Vagina (tissue), 2 donors: Measurements from ENCODE around the gene HAPSTR1. TPM values are rescaled to one million over a fixed set of nuclear protein-coding genes. Genes with fewer than 3 reads are reported as not detected.
"Not testable (repeated sequence)": the region's sequence is repeated elsewhere in the genome, so short reads cannot be mapped to it uniquely, and the experiment has no call there.

Experiments
- DNase-seq, 2 donors: peaks; one replicate each; pipeline ENCODE4 v3.0.0-alpha.2; 2017; ENCODE audit errors: extremely low spot score in 2 of 2
- H3K27ac ChIP-seq: fragments of 200-600 bp; sonication (generic); one replicate; pipeline ENCODE4 v1.5.1; 2019
- H3K27me3 ChIP-seq: fragments of 200-600 bp; sonication (generic); one replicate; pipeline ENCODE4 v1.5.1; 2019
- H3K36me3 ChIP-seq, 2 donors: fragments of 200-600 bp; sonication (generic); one replicate each; pipeline ENCODE4 v1.5.1; 2017 to 2019
- H3K4me1 ChIP-seq: fragments of 200-600 bp; sonication (generic); one replicate; pipeline ENCODE4 v1.5.1; 2019
- H3K4me3 ChIP-seq, 2 donors: fragments of 200-600 bp; sonication (generic); 1 replicate in 1 of 2; 2 replicates in 1 of 2; pipeline ENCODE4 v1.5.1; 2016 to 2019
- H3K9me3 ChIP-seq: fragments of 200-600 bp; sonication (generic); one replicate; pipeline ENCODE4 v1.5.1; 2019
- POLR2A ChIP-seq, 2 donors: fragments of 450-650 bp; IDR thresholded peaks; one replicate each; pipeline ENCODE4 v1.6.1; 2017; ENCODE audit warnings: antibody characterized with exemption in 2 of 2, mild to moderate bottlenecking in 2 of 2, moderate library complexity in 2 of 2
- POLR2AphosphoS5 ChIP-seq, 2 donors: sonication (generic); formaldehyde crosslinking; IDR thresholded peaks; one replicate each; pipeline ENCODE4 v1.9.0; 2017; ENCODE audit warnings: antibody characterized with exemption in 2 of 2, mild to moderate bottlenecking in 2 of 2, low read depth in 1 of 2; ENCODE audit not compliant: insufficient read depth in 1 of 2
- intact Hi-C: fragments of 100-400 bp; cut with DNase I; formaldehyde crosslinking; loops from one replicate; pipeline ENCODE4 v1.15.1; 2023
- total RNA-seq: library from RNA; depleted of rRNA; stranded (reverse); fragments of >200 nt; gene quantifications from one replicate; pipeline ENCODE4 v1.2.3, GENCODE V29; 2016
- TF ChIP-seq, protein P1 (sequence below), 3 experiments: fragments of 450-650 bp in 2 of 3; fragments of 200-600 bp in 1 of 3; sonication (generic) in 1 of 3; IDR thresholded peaks; one replicate each; pipeline ENCODE4 v1.5.1; 2017 to 2019; ENCODE audit warnings: antibody characterized with exemption in 3 of 3, mild to moderate bottlenecking in 2 of 3, moderate library complexity in 2 of 3

HAPSTR1 gene
- total RNA-seq, 1 donor from 2014 or later = 33.6 TPM

DNA sequence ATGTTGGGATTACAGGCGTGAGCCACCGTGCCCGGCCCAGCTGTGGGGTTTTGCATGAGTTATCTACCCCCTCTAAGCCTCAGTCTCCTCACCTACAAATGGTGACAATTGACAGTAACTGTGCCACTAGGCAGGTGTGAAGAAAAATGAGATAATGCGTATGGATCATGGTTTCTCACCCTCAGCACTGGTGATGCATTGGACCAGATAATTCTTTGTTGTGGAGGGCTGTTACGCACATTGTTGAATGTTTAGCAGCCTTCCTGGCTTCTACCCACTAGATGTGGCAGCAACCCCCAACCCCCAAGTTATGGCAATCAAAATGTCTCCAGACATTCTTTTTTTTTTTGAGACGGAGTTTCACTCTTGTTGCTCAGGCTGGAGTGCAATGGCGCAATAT is 9.0 kb upstream of the HAPSTR1 start:
- Histone ChIP-seq H3K9me3 (no peaks in the 10 kb centered on the region), H3K4me3 (no peak overlapping the region), H3K4me1 (no peaks in the 10 kb centered on the region), H3K27me3 (no peaks in the 10 kb centered on the region), H3K36me3 (no peaks in the 10 kb centered on the region), H3K27ac (no peak overlapping the region)
- intact Hi-C loops = no loop called here
- no peak for DNase-seq
- TF ChIP-seq, protein P1, sequence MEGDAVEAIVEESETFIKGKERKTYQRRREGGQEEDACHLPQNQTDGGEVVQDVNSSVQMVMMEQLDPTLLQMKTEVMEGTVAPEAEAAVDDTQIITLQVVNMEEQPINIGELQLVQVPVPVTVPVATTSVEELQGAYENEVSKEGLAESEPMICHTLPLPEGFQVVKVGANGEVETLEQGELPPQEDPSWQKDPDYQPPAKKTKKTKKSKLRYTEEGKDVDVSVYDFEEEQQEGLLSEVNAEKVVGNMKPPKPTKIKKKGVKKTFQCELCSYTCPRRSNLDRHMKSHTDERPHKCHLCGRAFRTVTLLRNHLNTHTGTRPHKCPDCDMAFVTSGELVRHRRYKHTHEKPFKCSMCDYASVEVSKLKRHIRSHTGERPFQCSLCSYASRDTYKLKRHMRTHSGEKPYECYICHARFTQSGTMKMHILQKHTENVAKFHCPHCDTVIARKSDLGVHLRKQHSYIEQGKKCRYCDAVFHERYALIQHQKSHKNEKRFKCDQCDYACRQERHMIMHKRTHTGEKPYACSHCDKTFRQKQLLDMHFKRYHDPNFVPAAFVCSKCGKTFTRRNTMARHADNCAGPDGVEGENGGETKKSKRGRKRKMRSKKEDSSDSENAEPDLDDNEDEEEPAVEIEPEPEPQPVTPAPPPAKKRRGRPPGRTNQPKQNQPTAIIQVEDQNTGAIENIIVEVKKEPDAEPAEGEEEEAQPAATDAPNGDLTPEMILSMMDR (IDR thresholded peaks at IDR 0.05) = no peak
- TF ChIP-seq POLR2AphosphoS5 (IDR thresholded peaks at IDR 0.05; ENCODE audit: insufficient read depth in 1 of 2, low read depth in 1 of 2) = no peak

DNA sequence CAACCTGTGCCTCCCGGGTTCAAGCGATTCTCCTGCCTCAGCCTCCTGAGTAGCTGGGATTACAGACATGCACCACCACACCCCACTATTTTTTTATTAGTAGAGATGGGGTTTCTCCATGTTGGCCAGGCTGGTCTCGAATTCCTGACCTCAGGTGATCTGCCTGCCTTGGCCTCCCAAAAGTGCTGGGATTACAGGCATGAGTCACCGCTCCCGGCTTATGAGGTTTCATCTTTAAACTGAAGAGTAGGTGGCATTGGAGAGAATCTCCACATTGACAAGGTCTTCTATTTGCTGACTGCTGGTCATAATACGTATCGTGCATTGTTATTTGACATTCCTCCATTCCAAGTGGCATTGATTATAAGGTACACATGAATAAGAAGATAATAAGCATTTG is 3.7 kb upstream of the HAPSTR1 start:
- H3K4me3 ChIP-seq, H3K36me3 ChIP-seq, intact Hi-C loops, H3K9me3 ChIP-seq, H3K27ac ChIP-seq, H3K27me3 ChIP-seq, DNase-seq: not testable (repeated sequence)
- H3K4me1 ChIP-seq = peaks cover 11% of the 10 kb centered on the region

- H3K27me3 ChIP-seq = no peaks in the 10 kb centered on the region
- TF ChIP-seq, protein P1 (IDR thresholded peaks at IDR 0.05) = no peak
- TF ChIP-seq POLR2AphosphoS5 (IDR thresholded peaks at IDR 0.05; ENCODE audit: insufficient read depth in 1 of 2, low read depth in 1 of 2) (no peak), POLR2A (IDR thresholded peaks at IDR 0.05) (no peak)
- intact Hi-C loops = no loop called here
- H3K4me1 ChIP-seq = peaks cover 21% of the 10 kb centered on the region
- H3K4me3 ChIP-seq = no peak overlapping the region
- H3K9me3 ChIP-seq = no peaks in the 10 kb centered on the region
- H3K27ac ChIP-seq = no peak overlapping the region
- H3K36me3 ChIP-seq = peaks cover 0 to 5% of the 10 kb centered on the region in 2 donors
- no peak for DNase-seq
Observed at GRCh38 chr16:9088848-9089247, 2.6 kb upstream of the HAPSTR1 start.

DNA sequence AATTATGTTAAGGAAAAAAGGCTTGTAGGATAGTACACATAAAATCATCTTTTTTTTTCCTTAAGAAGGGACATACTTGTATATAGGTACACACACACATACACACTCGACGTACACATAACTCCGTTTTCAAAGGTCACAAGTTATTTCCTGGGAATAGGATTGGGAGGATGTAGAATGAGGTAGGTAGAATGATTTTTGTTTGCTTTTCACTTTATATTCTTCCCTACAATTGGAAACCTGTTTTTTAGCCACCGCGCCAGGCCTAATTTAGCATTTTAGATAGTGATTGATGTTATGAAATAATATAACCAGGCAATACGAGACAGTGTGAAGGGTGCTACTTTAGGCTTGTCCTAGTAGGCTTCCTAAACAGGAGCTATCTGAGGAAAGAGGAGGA is 1.8 kb upstream of the HAPSTR1 start:
- H3K4me1 ChIP-seq = peaks cover 29% of the 10 kb centered on the region
- intact Hi-C loops = loop anchor here (5.0 kb wide), 2 partner anchors 42 to 127 kb away; partner anchors contain the start of gene USP7
- H3K9me3 ChIP-seq = no peaks in the 10 kb centered on the region
- TF ChIP-seq, protein P1 (IDR thresholded peaks at IDR 0.05) = no peak
- TF ChIP-seq POLR2AphosphoS5 (IDR thresholded peaks at IDR 0.05; ENCODE audit: insufficient read depth in 1 of 2, low read depth in 1 of 2) (no peak), POLR2A (IDR thresholded peaks at IDR 0.05) (no peak)
- H3K27me3 ChIP-seq = no peaks in the 10 kb centered on the region
- peak overlapping the region; percentile 90 for H3K27ac ChIP-seq
- H3K4me3 ChIP-seq = peak overlapping the region; percentile 46 to 98
- H3K36me3 ChIP-seq = peaks cover 0 to 7% of the 10 kb centered on the region in 2 donors
- no peak for DNase-seq

- H3K27me3 ChIP-seq = no peaks in the 10 kb centered on the region
- peak overlapping the region; percentile 46 to 98 for H3K4me3 ChIP-seq
- H3K36me3 ChIP-seq = peaks cover 0 to 7% of the 10 kb centered on the region in 2 donors
- no peaks in the 10 kb centered on the region for H3K9me3 ChIP-seq
- DNase-seq = peak in 1 of 2 donors; percentile 92
- peaks cover 35% of the 10 kb centered on the region for H3K4me1 ChIP-seq
- H3K27ac ChIP-seq = peak overlapping the region; percentile 90
- intact Hi-C loops = loop anchor here (5.0 kb wide), 2 partner anchors 43 to 128 kb away; partner anchors contain the start of gene USP7
- no peak for TF ChIP-seq POLR2A (IDR thresholded peaks at IDR 0.05)
- no peak for TF ChIP-seq POLR2AphosphoS5 (IDR thresholded peaks at IDR 0.05; ENCODE audit: insufficient read depth in 1 of 2, low read depth in 1 of 2)
- TF ChIP-seq, protein P1 (IDR thresholded peaks at IDR 0.05) = no peak
Observed at GRCh38 chr16:9090101-9090959, 1.1 kb upstream of the HAPSTR1 start.
